ELF-1 (cell line): Measurements from ENCODE around the gene SH3TC1.

Experiments used
- DNase-seq: peaks from one replicate; pipeline ENCODE4 v3.0.0-alpha.2; 2016; ENCODE audit warnings: low read depth, low spot score

The SH3TC1 gene

DNA sequence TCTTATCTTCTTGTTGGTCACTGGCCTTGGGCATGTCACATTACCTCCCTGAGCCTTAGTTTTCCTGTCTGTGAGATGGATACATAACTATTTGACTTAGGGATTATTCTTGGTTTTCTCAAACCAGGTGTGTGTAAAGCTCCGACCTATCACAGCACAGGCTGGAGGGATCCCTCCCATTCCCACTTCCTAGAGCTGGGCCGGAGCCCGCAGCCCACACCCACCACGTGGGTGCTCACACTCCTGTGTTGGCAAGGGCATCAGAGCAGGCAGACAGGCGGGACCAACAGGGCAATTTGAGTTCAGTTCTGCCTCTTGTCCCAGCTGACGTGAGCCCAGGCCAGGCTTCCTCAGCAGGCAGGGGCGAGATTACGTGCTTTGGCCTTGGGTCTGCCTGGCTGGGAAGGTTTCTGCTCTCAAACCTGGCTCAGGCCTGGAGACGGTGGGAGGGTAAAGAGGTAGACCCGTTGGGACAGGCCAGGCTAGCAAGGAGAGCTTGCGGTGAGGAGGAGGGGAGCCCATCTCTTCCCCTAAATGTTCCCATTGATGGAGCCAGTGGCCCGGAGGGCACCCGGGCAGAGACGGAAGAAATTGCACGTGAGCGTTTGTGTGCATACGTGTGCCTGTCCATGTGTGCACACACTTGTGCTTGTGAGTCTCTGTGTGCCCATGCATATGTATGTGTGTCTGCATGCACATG is 734 bp upstream of the SH3TC1 start:
- DNase-seq = no peak

- no peak for DNase-seq
These were observed 658 bp downstream of the SH3TC1 start for GRCh38 chr4:8199594-8200301.

- DNase-seq = peak; percentile 75
These were observed 1.3 kb downstream of the SH3TC1 start for GRCh38 chr4:8200302-8200975.

DNA sequence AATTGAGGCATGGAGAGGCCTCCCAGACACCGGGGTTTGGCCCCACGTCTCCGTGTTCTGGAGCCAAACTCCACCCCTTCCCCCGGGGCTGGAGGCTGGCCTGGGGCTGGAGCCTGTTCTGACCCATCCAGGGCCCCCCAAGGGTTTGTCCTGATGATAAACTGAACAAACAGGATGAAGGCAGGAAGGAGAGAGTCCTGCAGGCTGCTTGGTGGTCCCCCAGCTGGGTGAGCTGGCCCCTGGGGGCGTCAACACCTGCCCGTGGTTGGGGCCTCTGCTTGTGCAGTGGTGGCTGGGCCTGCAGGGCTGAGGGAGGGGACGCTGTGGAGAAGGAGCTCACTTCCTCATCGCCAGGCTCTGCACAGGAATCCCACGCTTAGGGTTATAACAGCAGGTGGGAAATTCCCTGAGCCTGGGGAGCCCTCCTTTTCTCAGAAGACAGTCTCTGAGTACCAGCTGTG is 2.3 kb downstream of the SH3TC1 start:
- no peak for DNase-seq

DNA sequence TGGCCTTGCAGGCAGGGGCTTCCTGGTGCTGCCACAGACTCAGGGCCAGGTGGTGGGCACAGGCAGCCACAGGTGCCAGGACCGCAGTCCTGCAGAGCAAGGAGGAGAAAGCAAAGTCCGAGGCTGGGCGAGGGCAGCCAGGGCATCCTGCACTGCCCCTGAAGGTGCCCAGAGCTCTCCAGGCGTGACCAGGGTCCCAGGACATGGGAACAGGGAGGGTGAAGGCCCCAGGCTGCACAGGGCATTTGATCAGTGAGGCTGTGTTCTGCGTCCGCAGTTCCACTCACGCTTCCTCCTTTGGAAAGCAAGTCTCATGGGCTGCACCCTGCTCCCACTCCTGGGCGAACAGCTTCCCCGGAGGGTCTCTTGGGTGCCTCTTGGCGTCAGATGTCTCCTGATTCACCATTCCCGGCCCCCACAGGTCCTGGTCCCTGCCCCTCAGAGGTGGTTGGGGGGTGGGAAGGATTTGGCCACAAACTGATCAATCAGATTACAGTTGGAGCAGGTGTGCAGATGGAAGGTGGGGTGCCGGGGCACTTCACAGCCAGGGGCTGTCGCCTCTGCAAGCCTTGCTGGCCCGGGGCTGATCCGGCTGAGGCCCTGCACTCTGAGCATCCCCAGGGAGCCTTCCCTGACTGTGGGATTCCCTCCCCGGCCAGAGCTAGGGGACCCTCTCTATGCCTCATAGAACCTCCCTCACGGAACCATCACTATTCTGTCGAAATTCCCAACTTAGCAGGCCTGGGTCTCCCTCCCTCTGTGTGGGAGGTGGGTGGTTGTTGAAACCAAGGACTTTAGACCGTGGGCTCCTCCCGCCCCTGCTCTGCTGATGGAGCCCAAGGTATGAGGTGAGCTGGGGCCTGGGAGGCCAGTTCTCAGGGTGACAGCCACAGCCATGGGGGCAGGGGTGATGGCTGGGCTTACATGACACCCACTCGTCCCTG is 3.3 kb downstream of the SH3TC1 start:
- no peak for DNase-seq

- no peak for DNase-seq
These were observed 3.9 kb downstream of the SH3TC1 start for GRCh38 chr4:8203052-8203401.

GRCh38 chr4:8203817-8204216 is 4.7 kb downstream of the SH3TC1 start:
- no peak for DNase-seq

- no peak for DNase-seq
These were observed 5.6 kb downstream of the SH3TC1 start for GRCh38 chr4:8204576-8205227.

DNA sequence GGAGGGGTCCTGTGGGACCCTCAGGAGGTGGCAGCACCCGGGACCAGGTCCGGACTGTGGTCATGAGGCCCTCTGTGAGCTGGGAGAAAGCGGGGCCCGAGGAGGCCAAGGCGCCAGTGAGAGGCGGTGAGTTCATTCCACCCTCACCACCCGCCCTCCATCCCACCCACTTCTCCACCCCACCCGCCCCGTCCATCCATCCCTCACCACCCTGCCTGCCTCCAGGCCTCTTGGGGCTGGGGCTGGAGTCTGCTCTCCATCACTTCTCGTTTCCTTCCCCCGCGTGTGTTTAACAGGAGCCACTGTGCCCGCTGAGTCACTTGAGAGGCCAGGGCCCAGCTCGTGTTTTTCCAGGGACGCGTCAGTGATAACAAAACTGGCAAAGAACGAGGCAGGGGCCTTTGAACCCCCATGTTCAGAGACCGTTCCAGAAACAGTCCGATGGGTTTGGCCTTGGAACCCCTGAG is 6.2 kb downstream of the SH3TC1 start:
- no peak for DNase-seq

- no peak for DNase-seq
These were observed 6.9 kb downstream of the SH3TC1 start for GRCh38 chr4:8205749-8206611.

DNA sequence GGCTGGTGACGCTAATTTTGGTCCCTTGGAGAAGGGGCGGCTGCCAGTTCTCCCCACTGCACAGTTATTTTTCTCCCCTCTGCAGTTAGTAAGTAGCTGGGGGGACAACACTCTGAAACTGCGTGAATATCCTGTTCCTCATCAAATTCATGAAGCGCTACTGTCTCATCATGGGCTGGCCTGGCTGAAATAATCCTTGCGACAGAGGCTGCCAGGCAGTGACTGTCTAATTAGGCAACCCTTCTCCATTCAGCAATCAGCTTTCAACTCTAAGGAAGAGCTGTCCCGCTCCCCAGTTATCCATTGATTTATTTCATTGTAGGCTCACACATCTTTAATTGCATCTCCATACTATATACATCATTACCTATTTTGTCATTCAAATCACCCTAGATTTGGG is 8.2 kb downstream of the SH3TC1 start:
- DNase-seq = no peak

- no peak for DNase-seq
These were observed 9.5 kb downstream of the SH3TC1 start for GRCh38 chr4:8208565-8208964.

- DNase-seq = no peak
These were observed 10.2 kb downstream of the SH3TC1 start for GRCh38 chr4:8209181-8209874.

GRCh38 chr4:8210010-8210409 is 10.9 kb downstream of the SH3TC1 start:
- DNase-seq = no peak

DNA sequence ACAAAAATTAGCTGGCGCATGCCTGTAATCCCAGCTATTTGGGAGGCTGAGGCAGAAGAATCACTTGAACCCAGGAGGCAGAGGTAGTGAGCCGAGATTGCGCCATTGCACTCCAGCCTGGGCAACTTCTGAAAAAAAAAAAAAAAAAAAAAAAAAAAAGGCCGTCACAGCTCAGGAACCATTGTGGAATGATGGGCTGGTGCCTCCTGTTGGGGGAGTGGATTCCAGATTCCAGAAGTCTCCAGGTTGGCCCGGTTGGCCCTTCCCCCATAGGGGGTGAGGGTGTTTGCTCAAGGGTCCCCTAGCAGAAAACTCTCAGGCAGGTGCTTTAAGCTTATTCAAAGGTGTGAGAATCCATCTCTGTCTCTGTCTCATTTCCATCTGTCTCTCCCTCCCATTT is 11.5 kb downstream of the SH3TC1 start:
- DNase-seq = no peak

DNA sequence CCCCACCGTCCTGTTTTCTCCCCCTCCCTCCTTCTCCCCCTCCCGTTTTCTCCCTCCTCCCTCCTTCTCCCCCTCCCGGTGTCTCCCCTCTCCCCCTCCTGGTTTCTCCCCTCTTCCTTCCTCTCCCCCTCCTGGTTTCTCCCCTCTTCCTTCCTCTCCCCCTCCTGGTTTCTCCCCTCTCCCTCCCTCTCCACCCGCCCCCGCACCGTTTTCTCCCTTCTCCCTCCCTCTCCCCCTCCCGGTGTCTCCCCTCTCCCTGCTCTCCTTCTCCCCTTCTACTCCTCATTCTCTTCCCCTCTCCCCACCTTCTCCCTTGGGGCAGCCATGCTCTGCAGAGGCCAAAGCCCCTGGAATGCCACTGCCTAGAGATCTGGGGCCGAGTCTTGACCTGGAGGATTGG is 12.2 kb downstream of the SH3TC1 start:
- DNase-seq = no peak

- no peak for DNase-seq
These were observed 12.9 kb downstream of the SH3TC1 start for GRCh38 chr4:8211737-8212581.

DNA sequence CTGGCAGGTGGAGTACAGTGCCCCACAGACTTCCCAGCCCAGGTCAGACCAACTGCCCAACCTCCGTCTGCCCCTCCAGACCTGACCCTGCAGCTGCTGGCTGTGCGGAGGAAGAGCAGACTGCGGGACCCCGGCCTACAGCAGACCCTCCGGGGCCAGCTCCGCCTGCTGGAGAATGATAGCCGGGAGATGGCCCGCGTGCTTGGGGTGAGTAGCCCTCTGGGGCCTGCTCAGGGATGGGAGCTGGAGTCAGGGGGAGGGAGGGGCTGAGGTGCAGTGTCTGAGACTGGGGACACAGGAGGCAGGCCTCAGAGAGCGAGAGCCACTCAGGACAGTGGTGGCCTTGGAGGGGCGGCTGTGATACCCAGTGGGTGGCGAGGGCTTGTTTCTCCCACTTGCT is 13.5 kb downstream of the SH3TC1 start:
- DNase-seq = no peak

GRCh38 chr4:8213121-8213520 is 14.0 kb downstream of the SH3TC1 start:
- no peak for DNase-seq
